K562 (cell line): ENCODE results near the gene NEURL4. TPM values are rescaled to one million over a fixed set of nuclear protein-coding genes. Genes with fewer than 3 reads are reported as not detected.
A peak's percentile ranks its signal among the peaks of the same experiment; 100 is the strongest.

Experiments used
- ATAC-seq: fragments of 200-7000 bp; cut with Tn5 transposase; 3 replicates; pipeline ENCODE4 v1.9.1; 2020; ENCODE audit warnings: moderate library complexity
- BruUV-seq: library from RNA; stranded (reverse); fragments of 400-500 nt; replicated peaks from 2 replicates; lab custom pipeline; 2021; lab: Mats Ljungman, UMichigan
- CTCF ChIA-PET: fragments of 300-600 bp; formaldehyde crosslinking; extraction: SDS; loops from one replicate; lab custom pipeline; 2021; ENCODE audit warnings: low intra/inter-chr PET ratio; lab: Yijun Ruan, JAX
- POLR2A ChIA-PET: fragments of 300-600, 350-650 bp; sonication (Branson Sonifier 250); formaldehyde crosslinking; extraction: SDS; loops from one replicate; lab custom pipeline; 2021; ENCODE audit warnings: antibody characterized with exemption, inconsistent platforms; lab: Yijun Ruan, JAX
- DNase-seq, 4 experiments: peaks; one replicate each; pipeline versions ENCODE4 v3.0.0 to v3.0.0-alpha.2; 2011 to 2018; ENCODE audit warnings: low spot score in 3 of 4, mixed read lengths in 3 of 4; ENCODE audit errors: extremely low read depth in 1 of 4
- FAIRE-seq: peaks from 2 replicates; lab custom pipeline; 2011; peaks lifted over from hg19 to GRCh38; lab: Jason Lieb, UNC
- H2AFZ ChIP-seq: 2 replicates; pipeline ENCODE4 v1.6.0; 2011; ENCODE audit warnings: low read depth, low read length, control low read depth, inconsistent platforms
- H3K27ac ChIP-seq: fragments of 200-600 bp; 3 replicates; pipeline ENCODE4 v1.8.0; 2011; ENCODE audit warnings: low read depth, mild to moderate bottlenecking, control low read depth, inconsistent platforms, low read length, moderate library complexity, mixed read lengths; ENCODE audit errors: extremely low read depth
- H3K27me3 ChIP-seq, 2 experiments: fragments of 300-600 bp in 1 of 2; 2 replicates in 1 of 2; 3 replicates in 1 of 2; pipeline versions ENCODE4 v1.6.0 to v1.8.0; 2011; ENCODE audit warnings: inconsistent platforms in 2 of 2, low read length in 2 of 2, mild to moderate bottlenecking in 1 of 2, mixed read lengths in 1 of 2, moderate library complexity in 1 of 2; ENCODE audit not compliant: control insufficient read depth in 2 of 2, insufficient read depth in 2 of 2
- H3K36me3 ChIP-seq: fragments of 300-600 bp; 3 replicates; pipeline ENCODE4 v1.8.0; 2011; ENCODE audit warnings: mild to moderate bottlenecking, low read length, inconsistent platforms; ENCODE audit not compliant: control insufficient read depth, insufficient read depth
- H3K4me1 ChIP-seq, 2 experiments: fragments of 200-600 bp in 1 of 2; replicated peaks in 1 of 2; 2 replicates in 1 of 2; 3 replicates in 1 of 2; pipeline versions ENCODE4 v1.5.1 to v1.8.0; 2011; ENCODE audit warnings: inconsistent platforms in 2 of 2, low read length in 2 of 2, mild to moderate bottlenecking in 1 of 2, mixed read lengths in 1 of 2, moderate library complexity in 1 of 2; ENCODE audit not compliant: control insufficient read depth in 2 of 2, insufficient read depth in 2 of 2
- H3K4me2 ChIP-seq: 2 replicates; pipeline ENCODE4 v1.6.1; 2011; ENCODE audit warnings: low read length, control low read depth, inconsistent platforms, mixed read lengths; ENCODE audit not compliant: insufficient read depth
- H3K4me3 ChIP-seq: fragments of 200-600 bp; sonication (generic), shearing (Covaris generic); 2 replicates; pipeline ENCODE4 v1.5.1; 2016; ENCODE audit warnings: control low read depth, inconsistent platforms
- H3K79me2 ChIP-seq: fragments of 200-600 bp; 3 replicates; pipeline ENCODE4 v1.8.0; 2011; ENCODE audit warnings: low read length, inconsistent platforms; ENCODE audit not compliant: control insufficient read depth, insufficient read depth
- H3K9ac ChIP-seq, 2 experiments: 2 replicates each; pipeline versions ENCODE4 v1.6.0 to v1.6.1; 2011; ENCODE audit warnings: low read depth in 2 of 2, low read length in 2 of 2, control low read depth in 1 of 2, inconsistent platforms in 1 of 2, mild to moderate bottlenecking in 1 of 2, mixed read lengths in 1 of 2; ENCODE audit not compliant: insufficient read depth in 1 of 2
- H3K9me1 ChIP-seq: one replicate; pipeline ENCODE4 v1.6.0; 2011; ENCODE audit warnings: inconsistent platforms, mild to moderate bottlenecking, low read length, moderate library complexity; ENCODE audit not compliant: control insufficient read depth, insufficient read depth
- H3K9me3 ChIP-seq: replicated peaks from 2 replicates; pipeline ENCODE4 v1.5.1; 2011; ENCODE audit warnings: low read depth, low read length, inconsistent platforms; ENCODE audit not compliant: control insufficient read depth, insufficient read depth
- H4K20me1 ChIP-seq: replicated peaks from 2 replicates; pipeline ENCODE4 v1.6.1; 2011; ENCODE audit warnings: low read length, inconsistent platforms, mixed read lengths; ENCODE audit not compliant: control insufficient read depth, insufficient read depth
- EWSR1 ChIP-seq: fragments of 450-650 bp; IDR thresholded peaks from 2 replicates; pipeline ENCODE4 v1.6.1; 2018; ENCODE audit warnings: borderline replicate concordance, mild to moderate bottlenecking, low read depth, moderate library complexity; ENCODE audit not compliant: partially characterized antibody
- KDM5B ChIP-seq: fragments of 200-600 bp; sonication (generic); IDR thresholded peaks from 2 replicates; pipeline ENCODE4 v1.6.1; 2012; ENCODE audit warnings: low read depth, mild to moderate bottlenecking, moderate library complexity, low read length, control low read depth, inconsistent platforms; ENCODE audit not compliant: insufficient replicate concordance
- UBTF ChIP-seq, 2 experiments: IDR thresholded peaks; 2 replicates each; pipeline ENCODE4 v1.6.1; 2012; ENCODE audit warnings: improper control_type of control experiment in 2 of 2, low read depth in 2 of 2, low read length in 2 of 2, borderline replicate concordance in 1 of 2
- WGBS: fragments of 100-300 bp; shearing (Covaris generic); methylation state at CpG from one replicate; pipeline ENCODE4 v1.1.6; 2016; ENCODE audit warnings: low coverage, mixed read lengths; ENCODE audit not compliant: insufficient coverage; ENCODE audit errors: missing lambda C conversion rate; 5-methylcytosine and 5-hydroxymethylcytosine counted together
- in situ Hi-C: fragments of 300-500 bp; cut with MboI; formaldehyde crosslinking; loops from 4 replicates; pipeline ENCODE4 v1.15.0; 2018; ENCODE audit warnings: inconsistent platforms, mixed read lengths
- intact Hi-C: fragments of 100-400 bp; cut with micrococcal nuclease; formaldehyde crosslinking; loops from 2 replicates; pipeline ENCODE4 v1.14.2; 2022
- polyA plus RNA-seq, 8 experiments: library from polyadenylated mRNA; depleted of rRNA in 4 of 8; stranded (reverse) in 5 of 8; unstranded in 3 of 8; fragments of >200 nt; fragmentation: Nextera tagmentation in 2 of 8; fragmentation: Illumina TruSeq in 1 of 8; extraction: Ambion mirVana in 2 of 8; extraction: Trizol in 1 of 8; gene quantifications; 2 replicates each; pipeline versions ENCODE4 v1.2.1 to v1.2.3, GENCODE V29; 2011 to 2014; ENCODE audit warnings: inconsistent platforms in 1 of 8, missing spikeins in 1 of 8
- total RNA-seq, 7 experiments: library from RNA; depleted of rRNA in 6 of 7; stranded (reverse); fragments of >200 nt in 6 of 7; fragmentation: Illumina TruSeq in 2 of 7; extraction: Trizol in 2 of 7; gene quantifications; 2 replicates each; pipeline versions ENCODE4 v1.2.1 to v1.2.3, GENCODE V29; 2011 to 2021; ENCODE audit warnings: low replicate concordance in 1 of 7

Gene NEURL4
- total and polyA plus RNA-seq, 9 of the 15 experiments (the other 6 are each of a cell fraction or from before 2014, with no cell fraction given) = 0.08 to 37.4 (median 11.5) TPM

GRCh38 chr17:7351665-7352502, 22.7 kb upstream of the NEURL4 start, which contains the start of gene KCTD11 (continued):
- TF ChIP-seq UBTF (IDR thresholded peaks at IDR 0.05; ENCODE audit: borderline replicate concordance in 1 of 2, low read depth in 2 of 2, low read length in 2 of 2) = 0 out of 4 replicates have a peak, but pooled peaks of 1 of the 2 experiments have one; percentile 28

- BruUV-seq = no TSS peak
- no peaks in the 10 kb centered on the region for H3K36me3 ChIP-seq
- no peaks in the 10 kb centered on the region for H3K27me3 ChIP-seq
- no peak for FAIRE-seq
- POLR2A ChIA-PET = interaction anchor here (0.6 to 4.6 kb wide), 3 partner anchors 12 to 139 kb away, joined by 3 to 15 read pairs (median 6); partner anchors contain the start of gene ACAP1
- H4K20me1 ChIP-seq = no peaks in the 10 kb centered on the region
- no peak for ATAC-seq
- H2AFZ ChIP-seq = no peak overlapping the region
- H3K4me2 ChIP-seq = no peak overlapping the region
- peaks cover 3 to 64% of the 10 kb centered on the region in 2 experiments; a peak in 3 of 5 replicates for H3K4me1 ChIP-seq
- in situ Hi-C loops = no loop called here
- H3K27ac ChIP-seq = no peak overlapping the region
- peak; percentile 8 for TF ChIP-seq KDM5B
- no peak for TF ChIP-seq EWSR1
- H3K9me1 ChIP-seq = no peaks in the 10 kb centered on the region
- 79% methylated on average over 12 of the region's 19 CpGs for WGBS
- H3K9me3 ChIP-seq = no peaks in the 10 kb centered on the region
- no peak for DNase-seq
- no peak overlapping the region for H3K4me3 ChIP-seq
- H3K9ac ChIP-seq = peak overlapping the region in 1 of 2 experiments; percentile 55; a peak in 1 of 4 replicates
- intact Hi-C loops = no loop called here
- peaks cover 8% of the 10 kb centered on the region for H3K79me2 ChIP-seq
- CTCF ChIA-PET = interaction anchor here (0.6 kb wide), 2 partner anchors 76 to 166 kb away, joined by 3 to 9 read pairs; no protein-coding TSS in a partner anchor
These were observed 19.5 kb upstream of the NEURL4 start for GRCh38 chr17:7348478-7349242.
